ENCODE measurements around the gene AATF.

DNA sequence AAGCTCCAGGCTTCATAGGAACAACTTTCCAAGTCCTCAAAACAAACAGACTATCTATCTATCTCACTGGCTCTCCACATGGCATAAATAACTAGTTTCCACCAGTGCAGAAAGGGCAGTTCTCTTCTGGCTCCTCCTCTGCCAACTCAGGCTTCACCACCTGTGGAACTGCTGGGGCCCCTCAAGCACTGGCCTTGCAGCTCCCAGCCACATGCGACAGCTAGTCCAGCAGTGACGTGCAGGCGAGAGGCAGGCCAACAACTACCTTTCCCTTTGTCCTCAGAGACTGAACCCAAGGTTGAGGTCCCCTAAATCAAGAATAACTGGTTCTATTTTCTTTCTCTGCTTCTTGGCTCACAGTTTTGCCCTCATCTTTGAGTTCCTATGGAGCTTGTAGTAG lies 137.6 kb downstream of the AATF start:
- TF ChIP-seq ELF4 (IDR thresholded peaks at IDR 0.05) = no peak
- no peak for TF ChIP-seq FOXM1 (IDR thresholded peaks at IDR 0.05; ENCODE audit: borderline replicate concordance)
- no peak for TF ChIP-seq TARDBP (IDR thresholded peaks at IDR 0.05)
- TF ChIP-seq BHLHE40 (IDR thresholded peaks at IDR 0.05; ENCODE audit: borderline replicate concordance) = no peak
- TF ChIP-seq NFRKB (IDR thresholded peaks at IDR 0.05) = no peak
- no peak for TF ChIP-seq SP1 (IDR thresholded peaks at IDR 0.05)
